Stimulated activated CD8-positive, alpha-beta memory T cell treated with anti-CD3 and anti-CD28 coated beads, Interleukin-7, amount 100 ng/mL, for 4 hours (primary cell): ENCODE measurements around the gene USP7.

ENCODE experiments used
- DNase-seq, 2 donors: peaks; one replicate each; pipeline ENCODE4 v3.0.0-alpha.2; 2020; ENCODE audit warnings: low read depth in 2 of 2

Gene USP7

DNA sequence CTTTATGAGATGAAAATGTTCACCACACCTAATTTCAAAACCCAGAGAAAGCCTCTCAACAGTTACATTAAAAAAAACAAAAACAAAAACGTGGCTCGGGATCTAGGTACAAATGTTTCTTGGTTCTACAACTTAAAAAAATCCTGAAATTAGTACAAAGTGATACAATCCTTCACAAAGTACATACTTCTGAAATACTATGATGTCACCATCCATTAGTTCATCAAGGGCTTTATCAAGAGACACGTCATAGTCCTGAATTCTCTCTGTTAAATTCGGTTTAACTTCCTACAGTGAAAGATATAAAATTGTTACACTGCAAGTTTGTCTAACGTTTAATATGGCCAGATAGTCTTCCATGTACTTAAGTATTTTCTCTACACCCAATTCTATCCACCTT, 63.4 kb downstream of the USP7 start:
- no peak for DNase-seq

DNA sequence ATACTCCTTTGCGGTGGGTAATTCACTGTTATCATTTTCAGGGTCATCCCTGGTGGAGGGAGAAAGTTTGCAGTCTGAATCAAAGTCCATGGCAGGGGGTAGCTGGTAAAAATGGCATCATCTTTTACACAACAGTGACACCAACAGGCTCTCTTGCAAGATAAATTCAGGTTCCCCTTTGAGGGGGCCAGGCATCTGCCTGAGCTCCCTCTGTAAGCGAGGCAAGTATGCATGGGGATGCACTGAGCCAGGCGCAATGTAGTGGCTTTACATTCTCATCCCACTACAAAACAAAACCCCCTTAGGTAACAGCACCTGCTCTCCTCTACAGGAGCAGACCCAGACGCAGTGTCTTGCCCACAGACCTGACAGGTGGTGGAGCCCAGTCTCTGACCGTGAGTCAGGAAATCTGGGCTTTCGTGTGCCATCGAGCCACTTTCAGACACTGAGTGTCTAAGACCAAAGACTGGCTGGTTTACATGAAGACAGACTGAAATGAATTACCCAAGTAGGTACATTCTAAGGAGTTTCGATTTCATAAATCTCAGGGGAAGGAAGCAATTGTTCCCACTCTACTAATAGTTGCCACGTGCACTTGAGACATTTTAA, 63.9 kb downstream of the USP7 start:
- DNase-seq, result no peak

DNA sequence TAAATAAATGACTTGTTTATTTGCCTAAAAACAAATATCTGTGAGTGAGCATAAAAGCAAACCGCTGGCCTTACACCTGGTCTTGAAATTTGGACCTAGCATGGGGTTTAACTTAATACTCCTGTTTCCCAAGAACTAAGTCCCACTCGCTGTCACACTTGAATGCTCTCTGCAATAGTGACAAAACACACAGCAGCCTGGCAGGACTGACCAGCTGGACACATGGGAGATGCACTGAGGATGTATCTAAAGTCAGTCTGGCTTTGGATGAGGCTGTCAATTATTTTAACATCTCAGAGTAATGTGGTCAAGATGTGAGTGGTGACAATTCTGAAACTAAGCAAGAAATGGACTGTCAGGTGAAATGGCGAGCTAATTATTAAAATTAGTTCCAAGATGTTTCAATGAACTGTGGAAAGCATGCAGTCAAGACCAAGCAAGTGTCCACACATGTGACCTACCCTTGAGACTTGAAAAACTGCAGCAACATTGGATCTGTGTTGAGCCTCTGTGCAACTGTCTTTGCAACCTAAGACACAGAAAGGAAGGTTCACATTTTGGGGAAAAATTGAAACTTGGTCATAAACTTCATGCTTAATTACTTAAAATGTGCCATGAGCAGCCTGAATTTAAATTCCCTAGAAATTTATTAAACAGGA, 64.9 kb downstream of the USP7 start:
- no peak for DNase-seq

DNA sequence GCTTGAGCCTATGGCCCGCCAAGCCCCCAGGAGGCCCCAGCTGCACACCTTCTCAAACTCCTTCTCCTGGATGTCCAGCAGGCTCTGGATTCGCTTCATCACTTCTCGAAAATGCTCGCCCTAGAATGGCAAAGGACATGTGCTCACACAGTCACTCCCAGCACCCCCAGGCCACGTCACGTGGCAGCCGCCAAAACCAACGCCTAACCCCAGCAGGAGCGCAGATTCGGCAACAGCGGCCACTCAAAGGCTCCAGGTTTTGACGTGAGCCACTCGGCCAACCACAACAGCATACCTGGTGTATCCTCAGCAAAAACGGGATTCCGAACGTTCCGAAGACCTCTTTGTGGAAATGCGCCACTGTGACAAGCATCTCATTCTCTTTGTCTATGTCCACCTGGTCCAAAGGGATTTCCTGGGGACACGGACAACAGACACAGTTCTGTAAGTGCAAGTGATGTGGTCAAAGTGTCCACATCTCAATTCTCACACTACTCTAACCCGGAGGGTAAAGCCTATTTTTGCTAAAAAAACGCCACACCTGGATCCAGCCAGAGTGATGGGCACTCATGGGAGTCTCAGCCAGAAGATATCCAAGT, 68.9 kb downstream of the USP7 start:
- no peak for DNase-seq

DNA sequence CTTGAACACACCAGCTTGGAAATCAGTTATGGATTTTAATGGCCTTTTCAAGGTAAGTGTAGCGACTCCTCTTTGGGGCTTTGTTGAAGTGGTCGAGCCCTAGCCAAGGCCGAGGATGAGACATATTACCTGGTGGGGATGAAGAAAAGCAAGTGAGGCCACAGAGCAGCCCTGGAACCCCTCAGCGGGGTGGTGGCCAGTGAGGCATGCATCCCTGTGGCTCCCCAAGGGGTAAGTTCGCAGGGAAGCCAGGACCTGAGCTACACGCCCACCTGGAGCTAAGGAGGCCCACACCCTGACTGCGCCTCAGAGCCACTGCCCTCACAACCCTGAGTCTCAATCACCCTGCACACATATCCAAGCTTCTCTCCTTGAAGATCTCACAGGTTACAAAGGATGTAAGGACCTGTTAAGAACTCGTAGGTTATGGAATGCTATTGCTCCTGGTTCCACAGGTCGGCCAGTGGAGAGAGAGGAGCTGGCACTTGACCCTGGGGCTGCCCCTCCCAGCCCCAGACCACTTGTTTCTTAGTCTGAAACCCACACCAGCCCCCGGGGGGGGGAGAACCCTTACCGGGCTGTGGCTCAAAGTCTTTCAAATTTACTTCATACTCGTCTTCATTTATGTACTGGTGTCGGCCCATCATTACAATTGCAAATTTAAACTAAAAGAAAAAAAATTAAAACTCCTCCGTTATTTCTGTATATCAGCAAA, 69.6 kb downstream of the USP7 start:
- no peak for DNase-seq

DNA sequence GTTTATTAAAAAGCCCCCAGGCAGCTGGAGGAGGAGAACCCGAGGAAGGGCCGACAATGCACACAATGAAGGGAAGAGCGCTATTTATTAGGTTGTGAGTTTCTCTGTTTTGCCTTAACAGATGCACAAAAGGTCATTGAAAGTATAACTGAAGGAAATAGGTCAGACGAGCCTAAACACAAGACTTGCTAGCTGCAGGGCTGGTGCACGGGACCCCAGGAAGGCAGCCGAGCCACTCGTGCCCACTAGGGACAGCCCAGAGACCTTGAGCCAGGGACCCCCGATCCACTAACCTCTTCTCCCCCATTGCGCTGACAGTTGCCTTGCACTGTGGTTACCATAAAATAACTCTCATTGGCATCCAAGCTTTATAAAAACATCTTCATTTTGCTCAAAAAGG, 70.3 kb downstream of the USP7 start:
- DNase-seq, result no peak

DNA sequence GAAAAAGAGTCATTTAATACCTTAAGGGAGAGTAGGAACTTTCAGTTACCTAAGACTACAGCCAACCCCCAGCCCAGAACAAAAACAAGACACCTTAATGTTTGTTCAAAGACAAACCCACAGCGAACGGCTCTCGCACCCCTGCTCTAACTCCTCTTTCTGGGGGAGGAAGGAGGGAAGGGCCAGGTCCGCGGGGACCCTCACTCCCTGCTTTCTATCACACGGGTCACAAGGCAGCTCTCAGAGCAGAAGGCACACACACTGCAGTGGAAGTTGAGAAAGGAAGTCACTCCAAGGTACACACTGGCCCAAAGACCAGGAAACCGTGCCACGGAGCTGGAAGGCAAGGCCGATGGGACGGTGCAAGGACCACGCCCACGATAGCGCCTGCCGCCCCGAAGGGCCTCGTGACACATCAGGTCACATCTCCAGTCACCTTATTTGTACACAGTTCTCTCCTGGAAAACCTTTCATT, 71.6 kb downstream of the USP7 start:
- no peak for DNase-seq

DNA sequence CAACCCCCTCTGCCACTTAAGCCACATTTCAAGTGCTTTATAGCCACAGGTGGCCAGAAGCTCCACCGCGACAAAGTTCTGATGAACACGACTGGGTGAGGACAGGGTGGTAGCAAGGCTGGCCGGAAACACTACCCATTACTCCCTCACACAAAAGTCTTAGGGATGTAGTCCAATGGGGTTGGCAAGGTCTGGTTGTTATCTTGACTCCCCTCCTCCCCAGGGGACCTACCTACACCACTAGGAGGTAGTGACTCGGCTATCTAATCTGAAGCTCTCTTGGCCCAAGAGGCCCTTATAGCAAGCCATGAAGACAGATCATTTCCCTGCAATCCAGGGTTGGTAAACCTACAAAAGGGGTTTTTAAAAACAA, 73.2 kb downstream of the USP7 start:
- DNase-seq, result no peak

DNA sequence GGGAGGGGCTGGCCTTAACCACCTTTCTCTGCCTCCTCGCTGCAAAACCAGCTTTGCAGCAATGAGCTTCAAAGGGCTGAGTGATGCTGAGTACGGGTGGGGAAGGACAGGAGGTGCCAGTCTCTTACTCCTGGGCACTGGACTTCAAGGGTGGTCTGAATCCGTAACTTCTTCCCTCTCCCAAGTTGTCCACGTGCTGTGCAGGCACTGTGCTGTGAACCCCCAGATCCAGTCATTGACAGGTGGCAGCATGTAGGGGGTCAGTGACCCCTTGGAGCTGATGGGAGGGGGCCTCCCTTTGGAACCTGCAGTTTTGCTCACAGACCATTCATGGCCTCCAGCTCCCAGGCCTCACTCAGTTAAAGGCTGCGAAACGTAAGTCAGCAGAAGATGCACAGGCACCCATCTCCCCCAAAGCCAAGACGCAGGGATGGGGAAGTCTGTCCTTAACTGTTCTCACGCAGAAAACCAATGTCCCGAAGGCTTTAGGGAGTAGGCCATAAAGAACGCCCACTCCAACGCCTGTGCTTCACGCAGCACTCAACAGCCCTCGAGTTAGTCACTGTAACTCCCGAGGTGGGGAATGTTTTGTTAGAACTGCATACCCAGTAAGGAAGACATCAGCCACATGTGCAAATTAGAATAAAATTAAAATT, 73.7 kb downstream of the USP7 start:
- no peak for DNase-seq

DNA sequence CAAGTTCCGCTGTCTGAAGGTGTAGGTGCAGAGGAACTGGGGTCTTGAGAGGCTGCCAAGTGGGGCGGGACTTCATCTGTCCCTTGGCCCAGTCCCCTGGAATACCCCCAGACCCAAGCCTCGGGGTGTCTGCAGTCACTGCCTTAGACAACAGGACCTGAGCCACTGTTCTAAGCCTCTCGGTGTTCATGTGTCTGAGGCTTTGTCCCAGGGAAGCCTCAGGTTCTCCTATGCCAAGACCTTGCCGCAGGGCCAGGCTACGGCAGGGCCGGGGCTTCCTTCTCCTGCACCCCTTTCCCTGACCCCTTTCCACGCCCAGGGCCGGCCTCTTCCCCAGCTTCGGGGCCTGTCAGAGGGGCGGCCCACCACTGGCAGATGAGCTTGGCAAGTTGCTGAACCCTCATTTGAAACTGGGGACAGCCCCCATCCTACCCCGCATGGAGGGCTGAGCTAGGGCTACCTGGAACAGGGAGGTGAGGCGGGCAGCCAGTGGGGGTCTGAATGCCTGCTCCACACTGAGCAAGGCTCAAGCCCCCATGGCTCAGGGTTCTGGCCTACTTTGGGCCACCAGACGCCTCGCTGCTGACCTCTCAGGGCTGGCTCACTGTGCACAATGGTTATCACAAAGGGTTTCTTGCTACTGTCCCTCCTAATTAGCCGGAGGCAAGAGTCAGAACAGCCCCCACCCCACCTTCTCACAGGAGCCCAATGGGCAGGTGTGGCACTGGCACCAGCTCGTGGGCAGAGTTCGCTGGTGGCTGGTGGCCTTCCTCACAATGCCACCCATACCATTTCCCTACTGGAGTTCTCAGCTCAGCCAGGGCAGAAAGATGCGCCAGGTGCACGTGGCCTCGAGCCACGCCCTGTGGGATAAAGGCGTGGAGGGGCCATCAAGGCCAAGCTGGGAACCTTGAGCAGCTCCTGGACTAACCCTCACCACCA, 74.5 kb downstream of the USP7 start:
- no peak for DNase-seq

DNA sequence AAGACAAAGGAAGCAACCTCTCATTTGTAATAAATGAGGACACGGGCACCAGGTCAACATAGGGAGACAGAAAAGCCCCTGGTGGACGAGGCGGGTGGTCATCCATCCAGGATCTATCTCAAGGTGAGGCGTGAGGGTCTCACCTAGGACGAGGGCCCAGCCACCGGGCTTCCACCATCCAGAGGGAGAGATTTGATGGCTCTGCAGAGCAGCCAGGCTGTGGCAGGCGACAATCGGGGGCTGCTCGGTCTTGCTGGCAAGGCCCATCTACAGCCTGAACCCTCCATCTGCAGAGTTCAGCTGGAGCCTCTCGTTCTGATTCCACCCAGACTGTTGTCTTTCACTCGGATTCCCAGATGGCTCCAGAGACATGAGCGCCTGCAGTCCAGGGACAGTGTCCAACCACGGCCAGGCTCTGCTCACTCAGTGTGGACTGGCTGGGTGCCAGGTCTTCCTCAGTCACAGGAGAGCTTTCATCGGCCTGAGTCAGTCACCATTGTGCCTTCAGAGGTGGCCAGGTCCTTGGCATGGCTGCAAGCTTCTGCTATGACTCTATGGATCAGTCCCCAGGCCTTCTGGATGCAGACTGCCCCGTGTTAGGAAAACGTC, 75.7 kb downstream of the USP7 start:
- DNase-seq, result no peak

DNA sequence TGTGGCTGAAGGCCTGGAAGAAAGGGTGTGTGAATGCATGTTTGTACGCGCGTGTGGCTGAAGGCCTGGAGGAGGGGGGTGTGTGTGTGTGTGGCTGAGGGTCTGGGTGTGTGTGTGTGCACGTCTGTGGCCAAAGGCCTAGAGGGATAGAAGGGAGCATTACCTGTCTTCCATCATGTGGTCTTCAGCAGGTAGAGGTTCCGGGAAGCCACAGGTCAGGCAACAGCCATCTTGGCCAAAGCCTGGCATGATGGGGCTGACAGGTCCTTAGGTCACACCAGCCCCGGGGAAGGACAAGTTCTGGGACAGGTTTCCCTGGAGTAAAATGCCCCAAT, 76.3 kb downstream of the USP7 start:
- no peak for DNase-seq

DNA sequence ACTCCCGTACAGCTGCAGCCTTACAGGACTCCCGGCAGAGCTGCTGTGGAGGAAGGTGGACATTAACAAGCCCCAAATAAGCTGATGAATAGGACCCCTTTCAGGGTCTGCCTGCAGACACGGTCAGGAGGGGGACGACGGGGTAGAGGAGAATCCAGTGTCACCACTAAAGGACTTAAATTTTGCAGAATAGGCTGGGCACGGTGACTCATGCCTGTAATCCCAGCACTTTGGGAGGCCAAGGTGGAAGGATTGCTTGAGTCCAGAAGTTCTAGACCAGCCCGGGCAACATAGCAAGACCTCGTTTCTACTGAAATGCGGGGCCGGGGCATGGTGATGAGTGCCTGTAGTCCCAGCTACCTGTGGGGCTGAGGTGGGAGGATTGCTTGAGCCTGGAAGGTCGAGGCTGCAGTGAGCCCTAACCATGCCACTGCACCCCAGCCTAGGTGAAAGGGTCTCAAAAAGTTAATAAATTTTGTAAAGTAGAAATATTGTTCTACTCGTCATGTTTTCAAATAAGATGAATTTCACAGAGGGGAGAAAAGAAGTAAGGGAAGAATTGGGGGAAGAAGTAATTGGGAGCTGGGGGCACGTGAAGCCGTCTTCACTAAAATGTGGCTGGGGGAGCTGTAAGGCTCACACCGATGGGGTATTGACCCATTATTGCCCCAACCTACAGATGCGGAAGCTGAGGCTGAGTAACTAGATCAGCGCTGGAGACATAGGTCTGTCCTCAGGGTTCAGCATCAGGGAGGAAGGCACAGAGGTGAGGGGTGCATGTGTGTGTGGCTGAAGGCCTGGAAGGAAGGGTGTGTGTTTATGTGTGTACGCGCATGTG, 76.9 kb downstream of the USP7 start:
- DNase-seq, result no peak

DNA sequence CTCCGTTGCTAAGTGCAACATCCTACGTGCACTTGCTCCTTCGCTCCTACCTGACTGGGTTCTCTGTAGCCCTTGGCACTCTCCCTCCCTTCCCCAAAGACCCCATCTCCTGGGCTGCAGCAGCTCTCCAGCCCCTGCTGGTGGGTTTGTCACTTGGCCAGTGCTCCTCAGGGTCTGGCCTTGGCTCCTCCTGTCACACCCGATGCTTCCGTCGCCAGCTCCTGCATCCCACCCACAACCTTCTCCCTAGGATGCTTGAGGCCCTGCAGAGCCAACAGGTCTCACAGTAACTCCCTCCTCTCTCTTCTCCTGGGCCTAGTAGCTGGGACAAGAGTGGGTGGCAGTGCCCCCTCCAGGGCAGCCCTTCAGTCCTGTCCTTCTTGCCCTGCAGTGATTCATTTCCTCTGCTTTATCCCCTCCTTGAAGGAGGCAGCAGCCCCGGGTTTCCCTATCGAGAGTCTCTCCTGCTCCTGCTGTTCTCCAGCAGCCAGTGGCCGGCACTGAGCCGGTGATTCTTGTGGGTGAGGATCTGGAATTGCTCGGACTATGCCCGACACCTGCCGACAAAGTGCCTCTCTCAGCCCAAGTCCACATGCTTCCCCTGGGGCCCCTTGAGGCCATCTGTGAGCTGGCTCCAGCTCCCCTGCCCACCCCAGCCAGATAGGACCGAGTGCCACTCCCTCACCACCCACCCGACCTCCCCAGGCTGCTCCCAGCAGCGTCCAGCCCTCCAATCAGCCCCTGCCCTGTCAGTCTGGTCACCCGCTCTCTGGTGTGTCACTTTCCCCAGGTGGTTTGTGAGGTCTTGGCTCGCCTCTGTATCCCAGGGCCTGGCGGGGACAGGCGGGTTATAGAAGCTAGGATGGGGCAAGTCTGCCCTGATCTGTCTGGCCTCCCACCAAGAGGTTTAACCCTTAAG, 77.8 kb downstream of the USP7 start:
- no peak for DNase-seq

DNA sequence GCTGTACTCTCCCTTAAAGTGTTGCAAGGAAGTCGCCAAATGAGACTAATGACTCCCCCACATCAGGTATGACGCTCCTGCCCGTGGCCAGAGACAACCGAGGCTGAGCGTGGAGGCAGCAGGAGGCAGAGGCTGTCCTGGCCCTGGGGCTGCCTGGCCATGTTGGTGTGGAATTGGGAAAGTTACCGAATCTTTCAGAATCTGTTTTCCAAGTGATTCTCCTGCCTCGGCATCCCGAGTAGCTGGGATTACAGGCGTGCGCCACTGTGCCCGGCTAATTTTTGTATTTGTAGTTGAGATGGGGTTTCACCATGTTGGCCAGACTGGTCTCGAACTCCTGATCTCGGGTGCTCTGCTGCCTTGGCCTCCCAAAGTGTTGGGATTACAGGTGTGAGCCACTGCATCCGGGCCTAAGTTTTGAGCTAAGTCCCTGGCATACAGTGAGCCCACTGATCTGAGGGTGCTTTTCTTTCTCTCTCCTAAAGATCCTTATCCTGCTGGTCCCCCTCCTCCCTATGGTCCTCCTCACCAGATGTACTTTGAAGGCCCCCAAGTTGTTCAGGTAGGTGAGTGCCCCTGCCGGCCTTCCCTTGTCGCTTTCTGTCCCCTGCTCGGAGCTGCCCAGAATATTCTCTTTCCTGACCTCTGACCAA, 80.9 kb downstream of the USP7 start:
- DNase-seq, result no peak

DNA sequence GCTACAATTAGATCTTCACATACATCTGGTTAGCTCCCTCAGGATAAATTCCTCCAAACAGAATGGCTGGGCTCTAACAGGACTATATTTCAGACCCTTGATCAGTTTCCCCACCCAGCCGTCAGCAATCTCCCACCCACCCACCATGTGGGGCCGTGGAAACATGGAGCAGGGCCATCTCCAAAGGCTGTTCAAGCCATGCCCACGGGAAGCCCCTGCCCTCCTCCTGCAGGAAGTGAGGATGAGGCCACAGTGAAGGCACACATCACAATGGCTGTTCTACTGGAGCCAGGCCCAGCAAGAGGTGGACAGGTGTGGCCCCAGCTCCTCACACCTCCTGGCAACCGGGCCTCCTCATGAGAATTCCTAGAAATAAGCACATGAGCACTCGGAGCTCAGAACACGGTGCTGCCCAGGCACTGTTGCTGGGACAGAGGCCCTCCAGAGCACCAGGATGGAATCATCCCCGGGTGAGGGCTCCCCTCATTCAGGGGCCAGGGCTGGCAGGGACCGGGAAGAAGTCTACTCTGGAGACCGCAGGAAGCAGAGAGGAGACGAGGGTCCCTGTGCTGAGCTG, 81.6 kb downstream of the USP7 start, which contains the start of gene LITAFD:
Gene LITAFD (plus strand): TSS at position 311 of the 577 bp plus-strand sequence. CDS start 2,005 bp downstream, outside the sequence.
- DNase-seq, result no peak

DNA sequence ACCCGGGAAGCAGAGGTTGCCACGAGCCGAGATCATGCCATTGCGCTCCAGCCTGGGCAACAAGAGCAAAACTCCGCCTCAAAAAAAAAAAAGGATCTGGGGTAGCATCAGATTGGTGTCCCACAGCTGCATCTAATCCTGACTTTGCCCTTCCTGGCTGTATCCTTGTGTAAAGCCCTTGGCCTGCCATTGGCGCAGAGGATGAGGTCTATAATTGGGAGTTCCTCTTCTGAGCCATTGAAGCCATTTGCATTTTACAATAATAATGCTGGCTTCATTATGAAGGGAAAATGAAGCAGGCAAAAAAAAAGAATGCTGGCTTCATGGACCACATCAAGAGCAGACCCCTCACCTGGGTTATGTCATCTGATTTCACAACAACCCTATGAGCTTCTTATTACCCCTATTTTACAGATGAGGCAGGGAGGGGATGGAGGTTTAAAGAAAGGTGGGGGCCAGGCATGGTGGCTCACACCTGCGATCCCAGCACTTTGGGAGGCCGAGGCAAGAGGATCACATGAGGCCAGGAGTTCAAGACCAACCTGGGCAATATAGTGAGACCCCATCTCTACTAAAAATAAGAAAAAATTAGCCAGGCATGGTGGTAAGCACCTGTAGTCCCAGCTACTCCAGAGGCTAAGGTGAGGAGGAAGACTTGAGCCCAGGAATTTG, 82.7 kb downstream of the USP7 start:
- no peak for DNase-seq
